NCI-H510A treated with DMSO at 0.1 percent for 48 hours (cell line): ENCODE results near the gene MVP.
A peak's percentile ranks its signal among the peaks of the same experiment; 100 is the strongest.

Source experiments
- DNase-seq: peaks from one replicate; lab custom pipeline; 2025; lab: John Stamatoyannopoulos, UW

Gene MVP

DNA sequence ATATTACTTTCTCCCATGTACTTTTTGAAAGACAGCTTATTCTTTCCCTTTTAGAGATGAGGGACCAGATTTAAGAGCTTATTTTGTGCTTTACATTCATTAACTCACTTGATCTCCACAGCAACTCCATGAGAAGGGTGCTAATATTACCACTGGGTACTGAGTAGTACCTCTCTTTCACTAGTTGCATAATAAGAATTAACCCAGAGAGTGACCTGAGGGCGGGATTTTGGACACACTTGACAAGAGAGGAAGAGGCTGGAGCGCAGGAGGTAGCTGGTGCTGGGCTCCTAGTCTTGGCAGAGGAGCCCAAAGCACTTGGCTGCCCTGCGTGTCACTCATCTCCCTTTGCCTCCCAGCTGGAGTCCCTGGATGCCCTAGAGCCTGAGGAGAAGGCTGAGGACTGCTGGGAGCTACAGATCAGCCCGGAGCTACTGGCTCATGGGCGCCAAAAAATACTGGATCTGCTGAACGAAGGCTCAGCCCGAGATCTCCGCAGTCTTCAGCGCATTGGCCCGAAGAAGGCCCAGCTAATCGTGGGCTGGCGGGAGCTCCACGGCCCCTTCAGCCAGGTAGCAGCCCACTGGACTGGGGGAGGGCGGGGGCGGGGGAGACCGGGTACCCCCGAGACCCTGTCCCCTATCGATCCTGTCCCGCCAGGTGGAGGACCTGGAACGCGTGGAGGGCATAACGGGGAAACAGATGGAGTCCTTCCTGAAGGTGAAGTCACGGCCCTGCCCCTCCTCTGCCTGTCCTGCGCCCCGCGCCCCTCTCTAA lies 15.6 kb upstream of the MVP start:
- DNase-seq: peak; percentile 78

GRCh38 chr16:29805232-29806098 lies 14.8 kb upstream of the MVP start:
- DNase-seq: peak; percentile 96

DNA sequence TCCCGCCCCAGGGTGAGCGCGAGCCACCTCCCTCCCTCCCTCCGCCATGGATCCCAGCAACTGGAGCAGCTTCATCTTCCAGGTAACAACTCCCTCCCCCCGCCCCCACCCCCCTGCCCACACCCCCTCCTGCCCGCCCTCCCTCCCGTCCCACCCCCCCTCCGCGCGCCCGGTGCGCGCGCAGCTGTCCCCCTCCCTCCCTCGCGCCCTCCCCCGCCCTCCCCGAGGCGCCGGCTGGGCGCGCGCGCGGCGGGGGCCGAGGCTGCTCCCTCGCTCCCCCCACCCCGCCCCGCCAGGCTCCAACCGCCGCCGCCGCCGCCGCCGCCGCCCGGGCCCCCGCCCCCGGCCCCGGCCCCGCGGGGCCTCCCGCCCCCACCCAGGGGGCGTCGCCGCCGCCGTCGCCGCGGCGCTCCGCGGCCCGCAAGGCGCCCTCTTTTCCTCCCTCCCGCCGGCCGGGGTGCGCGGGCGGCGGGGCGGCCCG lies 14.1 kb upstream of the MVP start, which contains the start of gene MAZ:
TSS of gene MAZ (plus strand) at position 431 of the 481 bp plus-strand sequence. CDS start 173 bp downstream, outside the sequence.
- DNase-seq: peak; percentile 94

GRCh38 chr16:29806641-29807425 lies 13.4 kb upstream of the MVP start:
- peak; percentile 73 for DNase-seq

- peak; percentile 92 for DNase-seq
These were observed 12.6 kb upstream of the MVP start for GRCh38 chr16:29807426-29808218.

DNA sequence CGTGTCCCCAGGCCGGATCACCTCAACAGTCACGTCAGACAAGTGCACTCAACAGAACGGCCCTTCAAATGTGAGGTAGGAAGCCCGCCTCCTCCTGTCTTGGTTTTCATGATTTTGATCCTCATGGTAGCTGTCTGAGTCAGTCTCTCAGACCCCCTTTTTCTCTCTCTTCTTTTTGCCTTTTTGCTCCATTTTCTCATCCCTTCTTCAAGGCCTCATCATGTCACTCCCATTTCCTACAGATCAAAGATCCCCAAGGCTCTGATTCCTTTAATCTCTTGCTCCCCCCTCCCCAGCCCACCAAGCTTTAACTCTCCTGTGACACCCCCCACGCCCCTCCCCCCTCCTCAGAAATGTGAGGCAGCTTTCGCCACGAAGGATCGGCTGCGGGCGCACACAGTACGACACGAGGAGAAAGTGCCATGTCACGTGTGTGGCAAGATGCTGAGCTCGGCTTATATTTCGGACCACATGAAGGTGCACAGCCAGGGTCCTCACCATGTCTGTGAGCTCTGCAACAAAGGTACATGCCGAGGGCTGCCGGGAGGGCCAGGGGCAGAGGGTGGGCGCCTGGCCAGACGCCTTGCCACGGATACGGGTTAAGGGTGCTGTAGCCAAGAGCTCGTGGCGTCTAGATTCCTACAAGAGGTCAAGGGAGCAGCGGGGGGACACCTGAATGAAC lies 11.9 kb upstream of the MVP start:
- no peak for DNase-seq

- DNase-seq: no peak
These were observed 11.1 kb upstream of the MVP start for GRCh38 chr16:29809031-29809747.

DNA sequence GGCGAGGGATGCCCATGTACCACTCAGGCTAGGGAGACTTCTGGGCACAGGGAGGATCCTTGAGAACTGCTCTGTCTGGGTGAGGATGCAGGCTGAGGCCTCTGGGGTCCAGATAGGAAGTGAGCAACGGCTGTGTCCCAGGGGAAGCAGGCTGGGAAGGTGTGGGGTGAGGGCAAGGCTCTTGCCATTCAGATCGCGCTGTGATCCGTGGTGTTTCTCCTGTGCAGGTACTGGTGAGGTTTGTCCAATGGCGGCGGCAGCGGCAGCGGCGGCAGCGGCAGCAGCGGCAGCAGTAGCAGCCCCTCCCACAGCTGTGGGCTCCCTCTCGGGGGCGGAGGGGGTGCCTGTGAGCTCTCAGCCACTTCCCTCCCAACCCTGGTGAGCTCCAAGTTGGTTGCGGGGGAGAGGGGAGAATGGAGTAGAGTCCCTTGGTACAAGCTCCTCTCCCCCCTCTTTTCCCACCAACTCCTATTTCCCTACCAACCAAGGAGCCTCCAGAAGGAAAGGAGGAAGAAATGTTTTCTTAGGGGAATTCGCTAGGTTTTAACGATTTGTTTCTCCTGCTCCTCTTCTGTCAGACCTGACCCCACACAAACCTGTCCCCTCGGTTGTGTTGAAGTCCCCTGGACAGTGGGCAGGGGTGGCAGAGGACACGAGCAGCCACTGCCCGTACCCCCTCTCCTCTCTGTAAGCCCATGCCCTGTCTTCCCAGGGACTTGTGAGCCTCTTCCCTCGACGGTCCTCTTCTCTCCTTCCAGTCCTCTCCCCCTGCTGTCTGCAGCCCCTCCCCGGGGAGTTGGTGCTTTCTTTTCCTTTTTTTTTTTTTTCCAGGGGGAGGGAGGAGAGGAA lies 10.2 kb upstream of the MVP start:
- DNase-seq: no peak

- no peak for DNase-seq
These were observed 9.5 kb upstream of the MVP start for GRCh38 chr16:29810699-29811169.

- DNase-seq: peak; percentile 94
These were observed 8.9 kb upstream of the MVP start for GRCh38 chr16:29811170-29811895.

GRCh38 chr16:29811896-29812665 lies 8.2 kb upstream of the MVP start, which contains the start of gene PRRT2:
Gene PRRT2 (plus strand): TSS chr16:29812193. CDS start chr16:29813055, 862 bp downstream.
- DNase-seq: peak; percentile 71

- no peak for DNase-seq
These were observed 7.3 kb upstream of the MVP start for GRCh38 chr16:29812754-29813643.

DNA sequence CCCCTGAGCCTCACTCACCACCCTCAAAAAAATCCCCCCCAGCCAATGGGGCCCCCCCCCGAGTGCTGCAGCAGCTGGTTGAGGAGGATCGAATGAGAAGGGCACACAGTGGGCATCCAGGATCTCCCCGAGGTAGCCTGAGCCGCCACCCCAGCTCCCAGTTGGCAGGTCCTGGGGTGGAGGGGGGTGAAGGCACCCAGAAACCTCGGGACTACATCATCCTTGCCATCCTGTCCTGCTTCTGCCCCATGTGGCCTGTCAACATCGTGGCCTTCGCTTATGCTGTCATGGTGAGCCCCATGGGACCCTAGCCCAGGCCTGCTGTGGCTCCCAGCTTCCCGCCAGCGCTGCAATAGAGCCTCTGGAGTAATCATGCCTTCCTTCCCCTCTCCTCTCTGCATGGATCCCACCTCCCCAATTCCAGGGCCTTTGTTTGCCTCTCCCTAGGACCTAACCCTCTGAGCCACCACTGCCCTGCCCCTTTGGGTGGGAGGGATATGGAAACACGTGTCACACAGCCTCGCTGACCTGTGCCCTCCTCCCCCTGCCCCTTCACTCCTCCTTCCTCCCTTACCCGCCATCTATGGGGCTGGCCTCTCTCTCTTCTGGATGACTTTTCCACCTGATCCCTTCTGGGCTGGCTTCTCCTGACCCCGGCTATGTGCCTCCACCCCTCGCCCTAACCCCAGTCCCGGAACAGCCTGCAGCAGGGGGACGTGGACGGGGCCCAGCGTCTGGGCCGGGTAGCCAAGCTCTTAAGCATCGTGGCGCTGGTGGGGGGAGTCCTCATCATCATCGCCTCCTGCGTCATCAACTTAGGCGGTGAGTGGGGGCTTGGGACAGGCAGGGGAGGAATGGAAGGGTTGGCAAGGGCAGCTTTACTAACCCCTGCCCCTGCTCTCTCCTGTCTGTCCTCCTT lies 6.4 kb upstream of the MVP start:
- no peak for DNase-seq

DNA sequence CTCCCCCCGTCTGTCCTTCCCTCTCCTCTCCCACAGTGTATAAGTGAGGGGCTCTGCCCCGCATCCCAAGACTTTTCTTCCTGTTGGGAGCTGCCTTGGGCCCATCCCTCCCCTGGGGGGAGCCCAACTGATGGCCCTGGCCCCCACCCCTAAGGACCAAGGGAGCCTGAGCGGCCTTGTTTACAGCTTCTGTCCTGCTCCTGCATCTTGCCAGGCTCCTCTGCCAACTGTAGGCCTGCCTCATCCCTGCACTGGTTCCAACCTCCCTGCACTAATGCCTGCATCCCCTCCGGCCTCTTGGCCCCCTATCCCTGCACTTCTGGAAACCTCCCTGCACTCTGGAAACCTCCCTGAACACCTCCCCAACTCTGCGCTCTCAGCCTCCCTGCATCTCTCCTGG lies 5.7 kb upstream of the MVP start:
- no peak for DNase-seq
